Measurements from ENCODE around the gene RSAD1.

Gene RSAD1

GRCh38 chr17:50518384-50519023 lies 39.8 kb downstream of the RSAD1 start:
- DNase-seq (ENCODE audit: low read depth, low spot score), result no peak

- no peak for DNase-seq (ENCODE audit: low read depth, low spot score)
Measured at GRCh38 chr17:50519141-50519834, 40.6 kb downstream of the RSAD1 start.

DNA sequence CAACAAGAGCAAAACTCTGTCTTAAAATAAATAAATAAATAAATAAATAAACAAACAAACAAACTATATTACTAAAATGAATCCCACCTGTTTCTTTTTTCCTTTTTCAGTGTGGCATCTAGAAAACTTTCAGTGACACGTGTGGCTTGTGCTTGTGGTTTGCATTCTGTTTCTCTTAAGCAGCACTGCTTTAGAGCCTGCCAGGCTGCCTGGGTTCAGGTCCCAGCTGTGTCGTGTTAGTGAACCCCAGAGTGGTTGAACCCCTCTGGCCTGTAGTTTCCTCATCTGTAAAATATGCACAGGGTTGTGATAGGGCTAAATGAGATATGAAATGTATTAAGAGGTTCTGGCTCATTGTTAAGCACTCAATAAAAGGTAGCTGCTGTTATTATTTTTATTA lies 41.8 kb downstream of the RSAD1 start:
- no peak for DNase-seq (ENCODE audit: low read depth, low spot score)

- no peak for DNase-seq (ENCODE audit: low read depth, low spot score)
Measured at GRCh38 chr17:50521514-50521913, 42.9 kb downstream of the RSAD1 start.

DNA sequence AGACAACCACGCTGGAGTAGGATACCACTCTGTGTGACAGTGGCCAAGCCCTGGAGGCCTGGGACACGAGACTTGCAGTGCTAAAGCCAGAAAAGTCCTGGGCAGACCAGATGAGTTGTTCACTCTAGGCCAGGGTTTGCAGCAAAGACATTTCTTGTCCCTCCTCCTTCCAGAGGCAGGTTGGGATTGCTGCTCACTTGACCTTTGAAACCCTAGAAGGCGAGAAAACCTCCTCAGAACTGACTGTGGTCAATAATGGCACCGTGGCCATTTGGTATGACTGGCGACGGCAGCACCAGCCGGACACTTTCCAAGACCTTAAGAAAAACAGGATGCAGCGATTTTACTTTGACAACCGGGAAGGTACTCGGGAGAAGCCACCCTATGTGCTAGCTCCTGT lies 44.1 kb downstream of the RSAD1 start:
- DNase-seq (ENCODE audit: low read depth, low spot score), result no peak

GRCh38 chr17:50523208-50523607 lies 44.5 kb downstream of the RSAD1 start:
- peak; percentile 83 for DNase-seq (ENCODE audit: low read depth, low spot score)

GRCh38 chr17:50524838-50525237 lies 46.2 kb downstream of the RSAD1 start:
- no peak for DNase-seq (ENCODE audit: low read depth, low spot score)

DNA sequence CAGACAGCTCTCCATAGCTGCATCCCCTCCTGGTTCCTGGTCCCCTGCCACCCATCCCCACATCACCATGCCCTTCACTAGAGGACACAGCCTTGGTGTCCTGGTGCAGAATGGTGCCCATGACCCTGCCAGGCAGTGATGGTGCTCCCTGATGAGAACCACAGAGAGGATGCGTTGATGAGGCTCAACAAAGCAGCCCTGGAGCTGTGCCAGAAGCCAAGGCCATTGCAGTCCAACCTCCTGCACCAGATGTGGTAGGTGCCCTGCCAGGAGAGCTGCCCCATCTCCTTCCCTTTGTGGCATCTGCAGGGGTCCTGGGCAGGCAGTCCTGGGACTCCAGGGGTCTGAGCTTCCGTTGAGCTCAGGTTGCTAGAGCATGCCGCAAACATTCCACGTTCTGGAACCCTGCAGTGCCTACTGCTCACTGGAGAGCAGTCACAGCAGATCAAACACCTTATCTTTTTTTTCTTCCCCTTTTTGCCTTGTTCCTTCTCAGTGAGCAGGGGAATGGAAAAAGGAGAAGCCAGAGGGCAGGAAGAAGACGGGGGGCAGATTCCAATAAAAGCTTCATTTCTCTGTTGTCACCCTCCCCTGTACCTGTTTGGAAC lies 48.6 kb downstream of the RSAD1 start:
- DNase-seq (ENCODE audit: low read depth, low spot score), result no peak

DNA sequence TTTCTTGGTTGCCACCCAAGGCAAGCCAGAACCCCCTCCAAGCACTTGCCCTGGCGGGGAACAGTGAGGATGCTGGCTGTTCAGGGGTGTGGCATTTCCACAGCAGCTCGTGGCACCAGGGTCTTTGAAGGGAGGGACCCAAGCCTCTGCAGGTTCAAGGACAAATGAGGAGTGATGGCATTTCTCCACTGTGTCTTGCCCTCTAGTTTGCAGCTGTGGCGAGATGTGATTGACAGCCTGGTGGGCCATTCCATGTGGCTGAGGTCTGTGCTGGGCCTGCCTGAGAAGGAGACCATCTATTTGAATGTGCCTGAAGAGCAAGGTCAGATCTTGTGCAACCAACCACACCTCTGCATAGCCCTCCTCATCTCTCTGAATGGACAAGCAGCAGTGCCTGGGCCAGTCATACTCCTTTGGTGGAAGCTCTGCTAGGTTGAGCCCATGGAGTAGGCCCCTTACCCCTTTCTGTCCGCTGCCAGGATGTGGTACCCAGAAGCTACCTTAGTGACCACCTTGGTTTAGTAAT lies 49.4 kb downstream of the RSAD1 start:
- DNase-seq (ENCODE audit: low read depth, low spot score), result no peak

DNA sequence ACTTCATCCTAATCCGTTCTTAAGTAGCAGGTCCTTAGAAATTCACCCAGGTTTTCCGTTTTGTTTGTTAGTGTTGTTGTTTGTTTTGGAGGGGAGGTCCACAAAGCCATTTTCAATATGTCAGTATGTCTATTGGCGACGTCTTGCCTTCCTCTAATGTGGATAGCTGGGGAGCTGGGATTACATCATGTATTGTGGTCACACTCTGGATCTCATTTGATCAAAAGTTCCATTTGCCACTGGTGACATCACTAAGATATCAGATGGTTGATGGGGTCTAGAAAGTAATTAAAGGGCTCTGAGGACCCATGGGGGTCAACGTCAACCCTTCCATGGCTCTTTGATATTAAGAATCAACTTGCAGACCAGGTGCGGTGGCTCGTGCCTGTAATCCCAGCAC lies 51.2 kb downstream of the RSAD1 start:
- DNase-seq (ENCODE audit: low read depth, low spot score), result no peak

DNA sequence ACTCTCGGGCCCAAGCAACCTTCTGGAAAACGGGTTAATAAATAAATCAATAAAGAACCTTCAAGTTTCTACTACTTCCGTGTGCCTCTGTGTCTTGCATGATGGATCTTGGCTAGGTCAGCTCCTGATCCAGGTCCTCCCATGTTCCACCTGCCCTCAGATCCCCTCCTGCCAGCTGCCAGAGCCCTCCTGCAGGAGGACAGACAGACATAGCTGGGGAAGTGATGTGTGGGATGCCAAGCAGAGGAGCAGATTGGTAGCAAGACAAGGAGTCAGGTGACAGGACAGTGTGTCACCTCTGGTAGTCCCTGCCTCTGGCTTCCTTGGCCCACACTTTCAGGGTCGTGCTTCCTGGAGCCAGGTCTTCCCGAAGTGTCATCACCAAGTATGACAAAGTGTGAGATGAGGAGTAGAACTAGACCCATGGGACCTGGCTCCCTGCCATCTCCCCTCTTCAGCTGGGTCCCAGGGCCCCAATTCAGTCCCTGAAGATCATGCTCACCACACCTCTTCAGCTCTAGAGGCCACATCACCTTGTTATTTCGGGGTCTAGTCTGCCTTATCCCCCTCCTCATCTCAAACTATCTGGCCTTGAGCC lies 52.9 kb downstream of the RSAD1 start:
- no peak for DNase-seq (ENCODE audit: low read depth, low spot score)

GRCh38 chr17:50532452-50533024 lies 53.9 kb downstream of the RSAD1 start, which contains the start of gene EPN3:
Gene EPN3 (plus strand): TSS chr17:50532735. CDS start chr17:50536557, 3,822 bp downstream.
- DNase-seq (ENCODE audit: low read depth, low spot score), result peak; percentile 74

- no peak for DNase-seq (ENCODE audit: low read depth, low spot score)
Measured at GRCh38 chr17:50533185-50533584, 54.5 kb downstream of the RSAD1 start.

DNA sequence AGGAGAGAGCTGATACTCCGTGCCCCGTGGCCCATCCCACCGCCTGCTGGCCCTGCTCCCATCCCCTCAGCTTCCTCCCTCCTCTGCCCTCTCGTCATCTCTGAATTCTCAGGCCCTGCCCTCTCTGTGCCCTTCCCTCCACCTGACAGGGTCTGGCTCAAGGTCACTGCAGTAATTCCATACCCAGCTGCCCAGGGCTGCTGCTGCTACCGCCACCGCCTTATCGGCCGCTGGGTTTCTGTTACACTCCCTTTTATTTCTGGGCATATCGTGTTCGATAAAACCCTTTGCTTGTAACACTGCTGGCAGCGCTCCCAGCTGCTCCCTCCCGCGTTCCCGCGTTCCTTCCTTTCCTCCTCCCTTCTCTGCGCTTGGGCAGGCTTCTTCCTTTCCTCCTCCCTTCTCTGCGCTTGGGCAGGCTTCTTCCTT lies 55.1 kb downstream of the RSAD1 start:
- DNase-seq (ENCODE audit: low read depth, low spot score), result no peak

GRCh38 chr17:50534222-50534978 lies 55.7 kb downstream of the RSAD1 start:
- peak; percentile 70 for DNase-seq (ENCODE audit: low read depth, low spot score)

DNA sequence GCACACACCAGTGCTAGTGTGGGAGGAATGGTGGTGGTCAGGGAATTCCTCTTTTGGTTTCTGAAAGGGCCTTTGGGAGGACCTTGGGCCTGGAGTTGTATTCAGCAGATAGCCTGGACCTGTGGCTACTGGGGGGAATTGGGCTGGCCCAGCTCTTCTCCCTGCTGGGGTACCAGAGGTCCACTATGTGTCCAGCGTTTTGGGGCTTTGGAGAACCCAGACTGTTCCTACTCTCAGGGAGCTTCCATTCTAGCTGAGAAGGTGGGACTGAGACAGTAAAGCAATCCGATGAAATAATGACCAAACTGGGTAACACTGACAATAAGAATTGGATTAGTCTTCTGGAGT lies 56.3 kb downstream of the RSAD1 start:
- DNase-seq (ENCODE audit: low read depth, low spot score), result no peak

GRCh38 chr17:50535407-50535806 lies 56.7 kb downstream of the RSAD1 start:
- DNase-seq (ENCODE audit: low read depth, low spot score), result no peak

Data from ELF-1 (cell line).